WTC11 (cell line): ENCODE results near the gene IL27RA. TPM values are rescaled to one million over a fixed set of nuclear protein-coding genes. Genes with fewer than 3 reads are reported as not detected.

Experiments used
- ATAC-seq: fragments of 200-7000 bp; cut with Tn5 transposase; 2 replicates; pipeline ENCODE4 v1.10.0; 2021; ENCODE audit warnings: mild to moderate bottlenecking, moderate library complexity
- CTCF ChIA-PET: fragments of 300-600 bp; sonication (Branson Sonifier 250); formaldehyde crosslinking; loops from one replicate; lab custom pipeline; 2021; ENCODE audit warnings: antibody characterized with exemption; lab: Charles Lee
- POLR2A ChIA-PET: fragments of 350-600 bp; sonication (Branson Sonifier 250); formaldehyde crosslinking; loops from one replicate; lab custom pipeline; 2021; ENCODE audit warnings: antibody characterized with exemption; lab: Charles Lee
- DNase-seq: peaks from one replicate; pipeline ENCODE4 v3.0.0; 2021; ENCODE audit warnings: low spot score
- H3K27ac Mint-ChIP-seq: 2 replicates; pipeline ENCODE4 v1.8.0; 2021; ENCODE audit warnings: mixed read lengths
- H3K27me3 Mint-ChIP-seq: 2 replicates; pipeline ENCODE4 v1.8.0; 2021; ENCODE audit warnings: low read depth, mild to moderate bottlenecking, moderate library complexity, mixed read lengths
- H3K36me3 Mint-ChIP-seq: 2 replicates; pipeline ENCODE4 v1.8.0; 2021; ENCODE audit warnings: mixed read lengths
- H3K4me1 Mint-ChIP-seq: 2 replicates; pipeline ENCODE4 v1.8.0; 2022; ENCODE audit warnings: mixed read lengths
- H3K4me3 Mint-ChIP-seq: 2 replicates; pipeline ENCODE4 v1.8.0; 2021; ENCODE audit warnings: mild to moderate bottlenecking, moderate library complexity, mixed read lengths
- H3K9me3 Mint-ChIP-seq: 2 replicates; pipeline ENCODE4 v1.8.0; 2021; ENCODE audit warnings: mixed read lengths
- CREB1 ChIP-seq: sonication (generic); formaldehyde crosslinking; IDR thresholded peaks from 2 replicates; pipeline ENCODE4 v1.8.0; 2023; ENCODE audit warnings: mild to moderate bottlenecking, missing genetic modification reagents
- EMX1 ChIP-seq: fragments of 250-450 bp; sonication (Bioruptor Pico); IDR thresholded peaks from 2 replicates; pipeline ENCODE4 v1.8.0; 2021; ENCODE audit warnings: mild to moderate bottlenecking
- ERG ChIP-seq: fragments of 250-450 bp; sonication (Bioruptor Pico); IDR thresholded peaks from 2 replicates; pipeline ENCODE4 v1.8.0; 2021; ENCODE audit warnings: mild to moderate bottlenecking
- FOXJ3 ChIP-seq: sonication (generic); formaldehyde crosslinking; IDR thresholded peaks from 2 replicates; pipeline ENCODE4 v1.9.0; 2021; ENCODE audit warnings: missing genetic modification reagents, mild to moderate bottlenecking, borderline replicate concordance
- FOXP4 ChIP-seq: sonication (generic); formaldehyde crosslinking; IDR thresholded peaks from 2 replicates; pipeline ENCODE4 v1.8.0; 2022; ENCODE audit warnings: mild to moderate bottlenecking, missing genetic modification reagents
- IRF1 ChIP-seq: sonication (generic); formaldehyde crosslinking; IDR thresholded peaks from 2 replicates; pipeline ENCODE4 v1.8.0; 2023; ENCODE audit warnings: missing genetic modification reagents
- IRF2 ChIP-seq: sonication (generic); formaldehyde crosslinking; IDR thresholded peaks from 2 replicates; pipeline ENCODE4 v1.8.0; 2022; ENCODE audit warnings: low read depth, missing genetic modification reagents, borderline replicate concordance
- JAZF1 ChIP-seq: fragments of 250-450 bp; sonication (Bioruptor Pico); IDR thresholded peaks from 2 replicates; pipeline ENCODE4 v1.9.0; 2021; ENCODE audit warnings: moderate library complexity, mild to moderate bottlenecking, inconsistent platforms
- MAX ChIP-seq: sonication (generic); formaldehyde crosslinking; IDR thresholded peaks from 2 replicates; pipeline ENCODE4 v1.8.0; 2022; ENCODE audit warnings: mild to moderate bottlenecking, missing genetic modification reagents
- MYBL2 ChIP-seq: sonication (generic); formaldehyde crosslinking; IDR thresholded peaks from 2 replicates; pipeline ENCODE4 v1.8.1; 2023; ENCODE audit warnings: mild to moderate bottlenecking, moderate library complexity, missing genetic modification reagents
- NFE2L1 ChIP-seq: sonication (generic); formaldehyde crosslinking; IDR thresholded peaks from 2 replicates; pipeline ENCODE4 v1.8.1; 2023; ENCODE audit warnings: missing genetic modification reagents
- NFYB ChIP-seq: sonication (generic); formaldehyde crosslinking; conservative IDR thresholded peaks from 2 replicates; pipeline ENCODE4 v1.8.0; 2022; ENCODE audit warnings: low read depth, missing genetic modification reagents
- SMAD4 ChIP-seq: sonication (generic); formaldehyde crosslinking; IDR thresholded peaks from 2 replicates; pipeline ENCODE4 v1.8.0; 2022; ENCODE audit warnings: mild to moderate bottlenecking, missing genetic modification reagents
- TP53 ChIP-seq: sonication (generic); formaldehyde crosslinking; IDR thresholded peaks from 2 replicates; pipeline ENCODE4 v1.8.1; 2023; ENCODE audit warnings: mild to moderate bottlenecking, missing genetic modification reagents
- USF2 ChIP-seq: sonication (generic); formaldehyde crosslinking; IDR thresholded peaks from 2 replicates; pipeline ENCODE4 v1.8.1; 2023; ENCODE audit warnings: mild to moderate bottlenecking, missing genetic modification reagents, moderate library complexity
- ZNF219 ChIP-seq: sonication (generic); formaldehyde crosslinking; IDR thresholded peaks from 2 replicates; pipeline ENCODE4 v1.8.0; 2023; ENCODE audit warnings: missing genetic modification reagents, mild to moderate bottlenecking, borderline replicate concordance
- ZNF281 ChIP-seq: sonication (generic); formaldehyde crosslinking; IDR thresholded peaks from 2 replicates; pipeline ENCODE4 v1.8.0; 2023; ENCODE audit warnings: mild to moderate bottlenecking, missing genetic modification reagents
- ZNF317 ChIP-seq: sonication (generic); formaldehyde crosslinking; IDR thresholded peaks from 2 replicates; pipeline ENCODE4 v1.8.1; 2023; ENCODE audit warnings: low read depth, mild to moderate bottlenecking, moderate library complexity, missing genetic modification reagents, borderline replicate concordance
- total RNA-seq: library from RNA; stranded (reverse); gene quantifications from 3 replicates; pipeline ENCODE4 v1.2.3, GENCODE V29; 2021

Gene IL27RA
- total RNA-seq, 1 experiment from 2014 or later = 12.2 TPM

- peak; percentile 88 for TF ChIP-seq MAX (CRISPR knock-in tag)
- no peak for TF ChIP-seq IRF2 (CRISPR knock-in tag)
- TF ChIP-seq ZNF219 (CRISPR knock-in tag) = no peak
- peak; percentile 52; the same call in 1 of the 2 replicates for TF ChIP-seq CREB1 (CRISPR knock-in tag)
- TF ChIP-seq NFE2L1 (CRISPR knock-in tag) = no peak
- no peak for TF ChIP-seq EMX1 (CRISPR knock-in tag)
- TF ChIP-seq SMAD4 (CRISPR knock-in tag) = no peak
- no peak for TF ChIP-seq FOXJ3 (CRISPR knock-in tag)
Observed at GRCh38 chr19:13986348-13986904, 45.1 kb upstream of the IL27RA start (continued).

- no peak for DNase-seq
- Mint-ChIP-seq H3K27ac (peak overlapping the region; percentile 92), H3K36me3 (peaks cover 7% of the 10 kb centered on the region), H3K4me1 (peaks cover 63% of the 10 kb centered on the region), H3K4me3 (peak overlapping the region; percentile 36), H3K9me3 (no peaks in the 10 kb centered on the region), H3K27me3 (no peaks in the 10 kb centered on the region)
- ChIA-PET POLR2A (interaction anchor here (0.5 to 1.0 kb wide), 5 partner anchors 9 to 161 kb away, joined by 3 to 6 read pairs (median 4); no protein-coding TSS in a partner anchor), CTCF (interaction anchor here (0.9 to 3.4 kb wide), 8 partner anchors 8 to 72 kb away, joined by 3 to 22 read pairs (median 4); partner anchors contain the start of gene IL27RA)
- ATAC-seq = no peak
- TF ChIP-seq ERG (CRISPR knock-in tag) (no peak), MYBL2 (CRISPR knock-in tag) (no peak), ZNF317 (no peak), NFYB (CRISPR knock-in tag) (no peak), ZNF281 (no peak), IRF1 (CRISPR knock-in tag) (no peak), FOXP4 (CRISPR knock-in tag) (no peak), TP53 (CRISPR knock-in tag) (0 out of 2 replicates have a peak, but pooled peaks have one; percentile 38), JAZF1 (CRISPR knock-in tag) (no peak), USF2 (CRISPR knock-in tag) (0 out of 2 replicates have a peak, but pooled peaks have one; percentile 6)
Observed at GRCh38 chr19:13987101-13987890, 44.3 kb upstream of the IL27RA start.
